Measurements from ENCODE around the gene TMEM120B.

The TMEM120B gene

GRCh38 chr12:121815263-121815662 is 102.7 kb downstream of the TMEM120B start:
- DNase-seq (ENCODE audit: extremely low read depth, low read depth): no peak
- no peak for TF ChIP-seq CTCF (IDR thresholded peaks at IDR 0.05; ENCODE audit: low read depth, low read length)

GRCh38 chr12:121816925-121817647 is 104.5 kb downstream of the TMEM120B start:
- no peak for DNase-seq (ENCODE audit: extremely low read depth, low read depth)
- TF ChIP-seq CTCF (IDR thresholded peaks at IDR 0.05; ENCODE audit: low read depth, low read length): no peak

GRCh38 chr12:121817648-121818043 is 105.1 kb downstream of the TMEM120B start:
- no peak for TF ChIP-seq CTCF (IDR thresholded peaks at IDR 0.05; ENCODE audit: low read depth, low read length)
- DNase-seq (ENCODE audit: extremely low read depth, low read depth): no peak

GRCh38 chr12:121819212-121819949 is 106.8 kb downstream of the TMEM120B start:
- no peak for DNase-seq (ENCODE audit: extremely low read depth, low read depth)
- no peak for TF ChIP-seq CTCF (IDR thresholded peaks at IDR 0.05; ENCODE audit: low read depth, low read length)

- no peak for TF ChIP-seq CTCF (IDR thresholded peaks at IDR 0.05; ENCODE audit: low read depth, low read length)
These were observed 107.5 kb downstream of the TMEM120B start for GRCh38 chr12:121820056-121820455.

GRCh38 chr12:121822393-121823100 is 110.0 kb downstream of the TMEM120B start:
- no peak for DNase-seq (ENCODE audit: extremely low read depth, low read depth)
- no peak for TF ChIP-seq CTCF (IDR thresholded peaks at IDR 0.05; ENCODE audit: low read depth, low read length)

More at GRCh38 chr12:121820056-121820455, 107.5 kb downstream of the TMEM120B start:
- no peak for DNase-seq (ENCODE audit: extremely low read depth, low read depth)

Data from AG09319 (cell line).